Smooth muscle cell (in vitro differentiated cells): Measurements from ENCODE around the gene INSC. TPM values are rescaled to one million over a fixed set of nuclear protein-coding genes. Genes with fewer than 3 reads are reported as not detected.

ENCODE experiments used
- DNase-seq: peaks from one replicate; lab custom pipeline; 2025; ENCODE audit not compliant: unreplicated experiment; lab: John Stamatoyannopoulos, UW
- H2AFZ ChIP-seq: fragments of 200-600 bp; sonication (generic); 2 replicates; pipeline ENCODE4 v1.6.0; 2016; ENCODE audit warnings: antibody characterized with exemption, low read depth, mild to moderate bottlenecking
- H3F3A ChIP-seq: fragments of 200-600 bp; sonication (generic); 2 replicates; pipeline ENCODE4 v1.6.0; 2017; ENCODE audit warnings: antibody characterized with exemption, low read depth
- H3K27ac ChIP-seq: fragments of 200-600 bp; sonication (generic); 2 replicates; pipeline ENCODE4 v1.5.1; 2016; ENCODE audit warnings: low read depth, mild to moderate bottlenecking
- H3K27me3 ChIP-seq: fragments of 200-600 bp; sonication (generic); 2 replicates; pipeline ENCODE4 v1.6.1; 2016; ENCODE audit warnings: low read depth, mild to moderate bottlenecking
- H3K36me3 ChIP-seq: fragments of 200-600 bp; sonication (generic); 2 replicates; pipeline ENCODE4 v1.5.1; 2016; ENCODE audit warnings: low read depth
- H3K4me1 ChIP-seq: fragments of 200-600 bp; sonication (generic); 2 replicates; pipeline ENCODE4 v1.5.1; 2016; ENCODE audit warnings: low read depth
- H3K4me2 ChIP-seq: fragments of 200-600 bp; sonication (generic); 2 replicates; pipeline ENCODE4 v1.6.0; 2016; ENCODE audit warnings: mild to moderate bottlenecking
- H3K4me3 ChIP-seq: fragments of 200-600 bp; sonication (generic); 2 replicates; pipeline ENCODE4 v1.5.1; 2016; ENCODE audit warnings: mild to moderate bottlenecking
- H3K79me2 ChIP-seq: fragments of 200-600 bp; sonication (generic); 2 replicates; pipeline ENCODE4 v1.6.0; 2016; ENCODE audit warnings: low read depth, mild to moderate bottlenecking
- H3K9ac ChIP-seq: fragments of 200-600 bp; sonication (generic); 2 replicates; pipeline ENCODE4 v1.6.0; 2016; ENCODE audit warnings: low read depth
- H3K9me3 ChIP-seq: fragments of 200-600 bp; sonication (generic); replicated peaks from 2 replicates; pipeline ENCODE4 v1.5.1; 2016; ENCODE audit warnings: low read depth
- H4K20me1 ChIP-seq: fragments of 200-600 bp; sonication (generic); 2 replicates; pipeline ENCODE4 v1.6.0; 2016; ENCODE audit warnings: low read depth
- CTCF ChIP-seq: fragments of 200-600 bp; sonication (generic); IDR thresholded peaks from 2 replicates; pipeline ENCODE4 v1.5.1; 2017; ENCODE audit warnings: borderline replicate concordance, mild to moderate bottlenecking, antibody characterized with exemption; ENCODE audit not compliant: insufficient read depth, poor library complexity, severe bottlenecking
- WGBS: methylation state at CpG from one replicate; pipeline ENCODE4 v1.1.7; 2016; ENCODE audit warnings: low lambda C conversion rate; 5-methylcytosine and 5-hydroxymethylcytosine counted together
- polyA plus RNA-seq: library from polyadenylated mRNA; unstranded; fragments of >200 nt; fragmentation: Nextera tagmentation; extraction: Ambion mirVana; gene quantifications from 2 replicates; pipeline ENCODE4 v1.2.1, GENCODE V29; 2016
- total RNA-seq: library from RNA; depleted of rRNA; stranded (reverse); fragments of >200 nt; gene quantifications from 2 replicates; pipeline ENCODE4 v1.2.3, GENCODE V29; 2014

Gene INSC
- total and polyA plus RNA-seq, 2 experiments from 2014 or later, result not detected

GRCh38 chr11:15198284-15198683 lies 83.6 kb downstream of the INSC start:
- Histone ChIP-seq H3K9ac (no peak overlapping the region), H3F3A (no peaks in the 10 kb centered on the region), H3K27ac (no peak overlapping the region), H2AFZ (no peak overlapping the region), H3K36me3 (no peaks in the 10 kb centered on the region), H3K9me3 (no peaks in the 10 kb centered on the region), H3K4me2 (no peak overlapping the region), H3K79me2 (no peaks in the 10 kb centered on the region), H3K27me3 (peaks cover 11% of the 10 kb centered on the region), H3K4me1 (no peaks in the 10 kb centered on the region), H4K20me1 (no peaks in the 10 kb centered on the region), H3K4me3 (no peak overlapping the region)
- 100% methylated on average over 2 of the region's 2 CpGs for WGBS
- TF ChIP-seq CTCF, result no peak
- no peak for DNase-seq

GRCh38 chr11:15199693-15200092 lies 85.0 kb downstream of the INSC start:
- 90% methylated on average over 3 of the region's 3 CpGs for WGBS
- H3K4me1 ChIP-seq, result no peaks in the 10 kb centered on the region
- no peak for TF ChIP-seq CTCF
- no peak overlapping the region for H3K9ac ChIP-seq
- peaks cover 11% of the 10 kb centered on the region for H3K27me3 ChIP-seq
- no peak overlapping the region for H2AFZ ChIP-seq
- no peak overlapping the region for H3K4me2 ChIP-seq
- DNase-seq, result no peak
- no peaks in the 10 kb centered on the region for H3F3A ChIP-seq
- H3K4me3 ChIP-seq, result no peak overlapping the region
- no peak overlapping the region for H3K27ac ChIP-seq
- no peaks in the 10 kb centered on the region for H4K20me1 ChIP-seq
- no peaks in the 10 kb centered on the region for H3K36me3 ChIP-seq
- H3K9me3 ChIP-seq, result no peaks in the 10 kb centered on the region
- no peaks in the 10 kb centered on the region for H3K79me2 ChIP-seq

- TF ChIP-seq CTCF, result no peak
- 94% methylated on average over 12 of the region's 12 CpGs for WGBS
Measured at GRCh38 chr11:15200696-15201095, 86.0 kb downstream of the INSC start.

GRCh38 chr11:15201586-15201985 lies 86.9 kb downstream of the INSC start:
- Histone ChIP-seq H4K20me1 (no peaks in the 10 kb centered on the region), H3K4me2 (no peak overlapping the region), H3K36me3 (no peaks in the 10 kb centered on the region), H3K4me1 (no peaks in the 10 kb centered on the region), H3F3A (no peaks in the 10 kb centered on the region), H3K27me3 (peaks cover 11% of the 10 kb centered on the region), H3K4me3 (no peak overlapping the region), H3K27ac (no peak overlapping the region), H2AFZ (no peak overlapping the region), H3K9ac (no peak overlapping the region), H3K9me3 (no peaks in the 10 kb centered on the region), H3K79me2 (no peaks in the 10 kb centered on the region)
- no peak for DNase-seq
- TF ChIP-seq CTCF, result no peak
- WGBS, result 81% methylated on average over 4 of the region's 4 CpGs

More at GRCh38 chr11:15200696-15201095, 86.0 kb downstream of the INSC start:
- H3K27ac ChIP-seq, result no peak overlapping the region
- H3K36me3 ChIP-seq, result no peaks in the 10 kb centered on the region
- H3K4me1 ChIP-seq, result no peaks in the 10 kb centered on the region
- no peak overlapping the region for H3K9ac ChIP-seq
- H3K4me2 ChIP-seq, result no peak overlapping the region
- H3K9me3 ChIP-seq, result no peaks in the 10 kb centered on the region
- no peaks in the 10 kb centered on the region for H3K79me2 ChIP-seq
- no peaks in the 10 kb centered on the region for H3F3A ChIP-seq
- H2AFZ ChIP-seq, result no peak overlapping the region
- H3K27me3 ChIP-seq, result peaks cover 11% of the 10 kb centered on the region
- no peaks in the 10 kb centered on the region for H4K20me1 ChIP-seq
- DNase-seq, result no peak
- H3K4me3 ChIP-seq, result no peak overlapping the region
